Activated CD4-positive, alpha-beta T cell treated with anti-CD3 and anti-CD28 coated beads, Interleukin-2, amount 50 U/mL, for 1 hour (primary cell): ENCODE measurements around the gene HS6ST1.

Experiments used
- DNase-seq: peaks from one replicate; pipeline ENCODE4 v3.0.0-alpha.2; 2020

Gene HS6ST1

DNA sequence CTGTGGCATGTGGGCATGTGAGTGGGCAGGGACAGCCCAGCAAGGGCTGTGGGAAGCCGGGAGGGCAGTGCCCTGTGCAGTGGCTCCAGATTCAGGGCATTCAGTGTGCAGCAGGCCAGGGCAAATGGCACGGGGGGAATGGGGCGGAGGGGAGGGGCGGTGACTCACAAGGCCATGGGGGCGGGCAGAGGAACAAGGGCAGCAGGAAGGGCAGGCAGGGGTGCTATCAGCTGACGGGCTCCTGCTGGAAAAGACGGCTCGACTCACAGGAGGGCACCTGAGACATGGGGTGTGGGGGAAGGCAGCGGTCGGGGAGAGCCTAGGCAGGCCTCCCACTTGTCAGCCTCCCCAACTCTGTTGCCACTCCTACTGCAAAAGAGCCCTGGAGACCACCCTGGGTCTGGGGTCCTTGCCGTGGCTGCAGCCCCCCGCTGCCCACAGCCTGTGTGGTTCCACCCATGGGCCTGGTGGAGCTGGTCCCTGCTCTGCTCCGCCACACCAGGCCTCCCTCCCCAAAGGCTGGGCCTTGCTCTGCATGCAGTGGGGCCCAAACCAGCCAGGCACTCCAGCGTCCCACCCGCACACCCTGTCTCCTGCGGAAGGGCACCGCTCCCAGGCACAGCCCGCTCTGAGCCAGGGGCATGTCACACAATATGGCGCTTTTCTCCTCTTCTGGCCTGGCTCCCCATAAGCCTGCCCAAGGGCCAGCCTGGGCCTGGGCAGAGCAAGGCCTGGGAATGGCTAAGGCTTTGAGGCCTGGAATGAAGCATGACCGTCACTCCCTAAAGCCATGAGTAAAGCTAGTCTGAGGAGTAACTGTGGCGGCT lies 25.9 kb downstream of the HS6ST1 start:
- no peak for DNase-seq

- no peak for DNase-seq
Observed at GRCh38 chr2:128291844-128292598, 26.6 kb downstream of the HS6ST1 start.

DNA sequence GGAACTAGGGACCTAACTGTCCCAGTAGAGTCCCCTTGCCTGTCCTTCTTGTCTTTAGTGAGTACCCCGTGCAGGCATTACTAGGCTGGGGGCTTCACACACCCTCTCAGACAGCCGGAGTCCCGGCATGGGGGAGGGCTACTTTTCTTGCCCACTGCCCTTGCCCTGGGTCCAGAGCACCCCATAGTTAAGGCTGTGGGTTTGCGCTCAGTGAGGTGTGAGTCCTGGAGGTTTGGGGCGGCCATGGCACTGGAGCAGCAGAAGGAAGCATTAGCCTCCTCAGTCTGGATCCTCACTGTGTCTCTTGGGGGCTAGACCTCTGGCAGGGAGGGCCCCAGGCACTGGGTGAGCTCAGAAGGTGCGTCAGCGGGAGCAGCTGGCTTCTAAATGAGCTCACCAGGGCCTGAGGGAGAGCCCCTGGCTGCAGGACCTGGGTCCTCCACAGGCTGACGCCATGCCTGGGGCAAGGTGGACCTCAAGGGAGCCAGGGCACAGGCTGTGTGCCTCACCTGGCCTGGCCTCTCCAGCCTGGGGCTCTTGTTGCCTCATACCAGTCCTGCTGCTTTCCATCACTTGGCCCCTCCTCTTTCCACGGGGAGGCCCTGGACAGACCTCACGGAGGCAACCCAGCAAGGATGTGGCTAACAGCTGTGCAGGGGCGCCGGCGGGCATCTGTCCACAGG lies 27.4 kb downstream of the HS6ST1 start:
- no peak for DNase-seq

- no peak for DNase-seq
Observed at GRCh38 chr2:128290356-128290755, 28.3 kb downstream of the HS6ST1 start.

GRCh38 chr2:128289439-128289838 lies 29.2 kb downstream of the HS6ST1 start:
- DNase-seq: no peak

DNA sequence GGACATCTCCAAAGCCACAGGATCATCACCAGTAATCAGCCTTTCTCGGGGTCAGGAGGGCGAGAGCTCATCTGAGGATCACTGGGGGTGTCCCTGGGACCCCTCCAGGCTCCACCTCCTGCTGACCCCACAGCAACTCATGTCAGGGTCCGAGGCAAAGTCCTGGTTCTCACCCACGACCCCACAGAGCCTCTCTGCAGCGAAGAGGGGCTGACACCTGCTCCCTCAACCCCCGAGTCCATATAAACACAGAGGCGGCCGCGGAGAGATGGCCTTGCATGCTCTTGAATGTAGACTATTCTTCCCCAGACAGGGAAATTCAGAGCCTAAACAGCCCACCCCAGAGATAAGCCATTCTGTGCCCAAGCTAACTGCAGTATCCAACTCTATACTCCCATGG lies 29.9 kb downstream of the HS6ST1 start:
- DNase-seq: no peak

DNA sequence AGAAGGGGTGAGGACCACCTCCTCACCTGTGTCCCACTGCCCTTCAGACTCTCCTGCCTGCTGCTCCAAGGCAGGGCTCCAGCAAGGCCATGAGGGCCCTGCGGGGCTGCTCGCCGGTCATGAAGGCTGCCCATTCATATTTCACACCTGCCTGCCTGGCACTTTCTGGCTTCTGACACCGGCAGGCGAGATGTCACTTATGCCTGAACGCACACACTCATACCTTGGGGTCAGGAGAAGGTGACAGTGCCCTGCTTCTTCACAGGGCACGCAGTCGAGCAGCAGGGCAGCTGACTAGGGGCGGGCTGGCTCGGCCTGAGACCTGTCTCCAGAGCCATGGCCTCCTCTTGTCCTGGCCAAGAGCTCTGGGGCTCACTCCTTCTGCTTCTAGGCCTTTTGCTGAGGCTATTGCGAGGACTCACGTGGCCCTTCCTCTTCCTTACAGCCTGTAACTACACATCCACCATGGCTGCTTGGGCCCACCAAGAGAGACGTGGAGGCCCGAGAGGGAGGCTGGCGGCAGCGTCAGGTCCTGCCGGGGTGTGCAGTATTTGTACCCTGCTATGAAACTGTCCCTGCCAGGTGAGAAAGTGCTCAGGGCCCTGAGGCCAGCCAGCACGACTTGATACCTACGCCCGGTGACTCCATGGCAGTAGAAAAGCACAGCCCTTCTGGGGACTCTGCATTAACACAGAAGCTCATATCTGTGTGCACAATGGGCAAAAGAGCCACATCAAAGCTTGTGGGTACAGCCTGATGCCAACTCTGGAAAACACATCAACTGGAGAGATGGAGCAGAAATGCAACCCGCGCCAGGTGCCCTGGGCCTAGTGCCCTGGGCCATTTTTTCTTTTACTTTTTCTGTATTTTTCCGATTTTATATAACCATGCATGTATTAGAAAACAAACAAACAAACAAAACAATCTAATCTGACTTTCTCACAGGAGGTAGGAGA lies 30.6 kb downstream of the HS6ST1 start:
- DNase-seq: no peak

- no peak for DNase-seq
Observed at GRCh38 chr2:128286905-128287779, 31.5 kb downstream of the HS6ST1 start.

DNA sequence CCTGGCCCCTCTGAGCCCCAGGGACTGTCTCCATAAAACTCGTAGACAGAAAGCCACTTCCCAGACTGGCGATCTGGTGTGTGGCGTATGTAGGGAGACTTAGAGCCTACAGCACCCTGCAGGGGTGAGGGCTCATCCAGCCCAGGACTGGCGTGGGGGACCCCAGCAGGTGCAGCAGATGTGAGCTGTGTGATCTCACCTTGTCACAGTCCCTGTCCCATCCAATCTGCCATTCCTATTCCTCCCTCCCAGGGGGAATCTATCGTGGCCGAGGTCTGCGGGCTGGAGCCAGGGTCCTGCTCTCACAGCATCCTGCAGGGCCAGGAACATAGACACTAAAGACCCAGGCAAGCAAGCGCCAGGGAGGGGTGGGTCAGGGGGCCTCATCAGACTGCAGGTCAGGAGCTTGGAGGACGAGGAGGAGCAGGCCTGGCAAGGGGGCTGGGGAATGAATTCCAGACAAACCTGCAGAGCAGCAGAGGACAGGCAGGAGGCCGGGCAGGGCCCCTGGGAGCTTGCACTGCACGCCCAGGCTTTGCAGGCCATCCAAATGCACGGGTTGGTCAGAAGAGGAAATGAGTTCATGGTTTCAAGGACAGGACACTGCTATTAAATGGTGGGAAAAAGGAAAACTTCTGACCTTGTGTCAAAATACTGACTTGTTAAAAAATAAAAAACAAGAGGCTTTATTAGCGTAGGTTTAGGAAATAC lies 32.5 kb downstream of the HS6ST1 start:
- no peak for DNase-seq

DNA sequence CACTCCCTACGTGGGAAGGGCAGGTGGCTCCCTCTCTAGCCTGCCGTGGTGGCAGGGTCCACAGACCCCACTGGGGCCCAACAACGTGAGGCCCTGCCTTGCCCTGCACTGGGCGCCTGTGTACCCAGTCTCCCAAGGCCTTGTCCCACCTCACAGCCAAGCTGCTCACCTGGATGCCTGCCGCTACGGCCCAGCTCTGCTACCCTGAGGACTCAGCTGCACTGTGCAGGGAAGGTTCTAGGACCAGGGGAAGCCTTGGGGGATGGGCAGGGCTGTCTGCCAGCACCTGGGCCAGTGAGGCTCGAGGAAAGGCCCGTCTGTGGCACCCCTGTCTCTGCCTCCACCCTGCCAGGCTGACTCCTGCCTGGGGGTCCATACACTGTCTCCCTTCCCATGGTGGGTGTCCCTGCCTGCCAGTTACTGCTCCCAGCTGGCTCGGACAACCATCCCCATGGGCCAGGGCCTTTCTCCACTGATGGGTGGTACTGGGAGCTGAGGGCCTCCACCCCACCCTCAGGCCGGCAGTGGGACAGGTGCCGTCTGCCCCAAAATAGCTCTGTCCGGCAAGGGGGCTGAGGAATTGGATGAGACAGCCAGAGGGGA lies 33.2 kb downstream of the HS6ST1 start:
- DNase-seq: no peak

DNA sequence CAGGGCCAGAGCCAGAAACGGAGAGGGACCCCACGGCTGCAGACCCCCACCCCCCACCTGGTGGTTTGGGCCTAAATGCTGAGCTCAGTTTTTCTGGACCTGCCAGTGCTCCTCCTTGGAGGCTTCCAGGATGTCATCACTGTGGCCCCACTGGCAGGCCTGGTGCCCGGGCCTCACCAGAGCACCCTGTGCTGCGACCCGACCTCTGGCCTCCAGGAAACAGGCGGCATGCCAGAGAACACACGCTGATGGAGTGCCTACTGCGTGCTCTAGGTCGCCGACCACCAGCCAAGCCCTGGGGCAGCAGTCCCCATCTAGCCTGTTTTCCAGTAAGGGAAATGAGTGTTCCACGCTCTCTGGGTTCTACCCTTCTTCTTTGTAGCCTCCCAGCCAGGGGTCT lies 33.8 kb downstream of the HS6ST1 start:
- DNase-seq: no peak

GRCh38 chr2:128284037-128284441 lies 34.6 kb downstream of the HS6ST1 start:
- no peak for DNase-seq

GRCh38 chr2:128282976-128283810 lies 35.5 kb downstream of the HS6ST1 start:
- DNase-seq: no peak

DNA sequence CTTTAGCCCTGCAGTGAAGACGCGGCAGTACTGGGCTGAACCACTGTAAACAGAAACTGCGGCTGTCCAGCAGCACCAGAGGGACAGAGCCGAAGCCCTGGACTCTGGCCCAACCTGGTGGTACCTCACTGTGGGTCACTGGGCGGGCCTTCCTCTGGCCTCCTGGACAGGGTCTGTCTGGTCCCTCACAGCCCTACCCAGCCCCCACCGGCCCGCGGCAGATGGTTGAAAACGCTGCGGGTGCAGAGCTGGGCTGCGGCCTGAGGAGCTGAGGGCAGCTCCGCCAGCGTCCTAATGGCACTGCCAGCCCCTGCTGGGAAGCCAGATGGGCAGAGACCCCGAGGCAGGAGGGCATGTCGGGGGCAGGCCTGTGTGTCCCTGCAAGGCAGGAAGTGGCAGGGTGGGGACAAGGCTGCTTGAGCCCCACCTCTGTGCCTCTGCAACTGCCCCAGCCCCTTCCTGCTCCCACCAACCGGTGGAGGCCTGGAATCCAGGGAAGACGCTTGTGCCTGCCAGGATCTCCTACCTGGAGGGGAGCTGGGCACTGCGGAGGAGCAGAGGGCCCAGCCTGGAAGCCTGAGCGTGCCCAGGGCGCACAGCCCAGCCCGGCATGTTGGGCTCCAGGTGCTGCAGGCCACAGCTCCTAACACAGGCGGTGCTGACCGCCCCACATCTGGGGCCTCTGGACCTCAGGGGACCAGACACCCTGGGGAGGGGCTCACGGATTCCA lies 36.3 kb downstream of the HS6ST1 start:
- no peak for DNase-seq

DNA sequence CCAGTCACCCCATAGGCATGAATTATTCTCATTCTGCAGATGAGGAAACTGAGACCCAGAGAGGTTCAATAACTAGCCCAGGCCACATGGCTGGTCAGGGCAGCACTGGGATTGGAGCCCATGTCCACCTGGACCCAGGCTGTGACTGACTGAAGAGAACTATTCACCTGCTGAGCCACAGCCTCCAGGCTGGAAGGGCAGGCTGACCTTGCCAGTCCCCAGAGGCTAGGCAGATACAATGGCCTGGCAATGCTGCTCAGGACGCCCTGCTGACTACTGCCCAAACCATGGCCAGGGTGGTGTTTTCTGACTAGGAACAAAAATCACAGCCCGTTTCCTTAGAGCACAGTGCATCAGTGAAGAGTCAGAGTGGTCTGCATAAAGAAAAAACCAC lies 36.8 kb downstream of the HS6ST1 start:
- no peak for DNase-seq

GRCh38 chr2:128280901-128281321 lies 37.8 kb downstream of the HS6ST1 start:
- DNase-seq: no peak

- no peak for DNase-seq
Observed at GRCh38 chr2:128280158-128280871, 38.4 kb downstream of the HS6ST1 start.

DNA sequence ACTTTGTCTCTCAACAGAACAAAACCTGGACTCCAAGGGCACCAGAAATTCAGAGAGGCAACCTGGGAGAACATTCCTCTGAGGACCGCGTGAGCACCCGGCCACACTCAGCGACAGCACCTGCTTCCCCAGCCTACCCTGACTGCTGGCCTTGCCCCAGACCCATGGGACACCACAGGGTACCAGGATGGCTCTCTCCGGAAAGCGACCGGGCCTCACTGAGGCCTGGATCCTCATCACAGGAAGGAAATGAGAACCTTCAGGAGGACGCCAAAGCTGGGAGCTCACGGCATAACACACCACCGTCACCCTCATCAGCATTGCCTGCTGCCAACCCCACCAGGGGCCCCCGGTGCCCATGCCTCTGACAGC lies 38.9 kb downstream of the HS6ST1 start:
- DNase-seq: no peak
